Nephron progenitor cell (in vitro differentiated cells): ENCODE measurements around the gene GPSM3.
"Not testable (repeated sequence)": the region's sequence is repeated elsewhere in the genome, so short reads cannot be mapped to it uniquely, and the experiment has no call there.

ENCODE experiments used
- DNase-seq: peaks from one replicate; pipeline ENCODE4 v3.0.0; 2021
- H3K27ac Mint-ChIP-seq: 2 replicates; pipeline ENCODE4 v1.8.0; 2021; ENCODE audit warnings: mild to moderate bottlenecking, moderate library complexity, mixed read lengths
- H3K27me3 Mint-ChIP-seq: 2 replicates; pipeline ENCODE4 v1.8.0; 2021; ENCODE audit warnings: mild to moderate bottlenecking, low read depth, mixed read lengths; ENCODE audit not compliant: poor library complexity
- H3K36me3 Mint-ChIP-seq: 2 replicates; pipeline ENCODE4 v1.8.0; 2021; ENCODE audit warnings: low read depth, mixed read lengths
- H3K4me1 Mint-ChIP-seq: 2 replicates; pipeline ENCODE4 v1.8.0; 2021; ENCODE audit warnings: mixed read lengths
- H3K4me3 Mint-ChIP-seq: 2 replicates; pipeline ENCODE4 v1.8.0; 2021; ENCODE audit warnings: mild to moderate bottlenecking, moderate library complexity, mixed read lengths
- H3K9me3 Mint-ChIP-seq: 2 replicates; pipeline ENCODE4 v1.8.0; 2021; ENCODE audit warnings: mild to moderate bottlenecking, moderate library complexity, mixed read lengths
- TF ChIP-seq, protein P1 (sequence below): fragments of 200-600 bp; sonication (generic); IDR thresholded peaks from 2 replicates; pipeline ENCODE4 v1.5.0; 2021; ENCODE audit warnings: antibody characterized with exemption

The GPSM3 gene

DNA sequence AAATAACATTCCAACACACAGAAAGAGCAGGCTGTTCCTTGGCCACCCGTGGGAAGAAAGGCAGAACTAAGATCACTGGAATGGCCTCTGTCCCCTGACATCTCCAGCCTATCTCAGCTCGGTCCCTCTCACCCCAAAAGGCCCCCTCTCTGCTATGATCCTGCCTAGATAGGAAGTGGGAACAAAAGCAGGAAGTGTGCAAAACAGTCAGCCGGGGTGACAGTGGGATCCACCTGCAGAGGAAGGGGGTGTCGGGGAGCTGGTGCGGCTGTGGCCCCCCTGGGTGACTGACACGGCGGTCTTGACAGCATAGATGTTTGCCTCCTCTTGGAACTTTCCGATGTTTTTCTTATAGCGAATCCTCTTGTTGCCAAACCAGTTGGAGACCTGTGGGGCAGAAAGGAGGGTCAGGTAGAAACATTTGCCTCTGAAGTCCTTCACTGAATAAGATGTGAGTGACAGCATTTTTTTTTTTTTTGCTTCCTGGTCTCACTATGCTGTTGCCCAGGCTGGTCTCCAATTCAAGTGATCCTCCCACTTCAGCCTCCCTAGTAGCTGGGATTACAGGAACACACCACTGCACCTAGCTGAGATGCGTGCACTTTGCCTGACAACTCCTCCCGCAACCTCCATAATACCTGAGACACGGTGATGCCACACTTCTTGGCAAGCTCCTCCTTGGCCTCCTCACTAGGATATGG is 5.3 kb downstream of the GPSM3 start:
- TF ChIP-seq, protein P1, sequence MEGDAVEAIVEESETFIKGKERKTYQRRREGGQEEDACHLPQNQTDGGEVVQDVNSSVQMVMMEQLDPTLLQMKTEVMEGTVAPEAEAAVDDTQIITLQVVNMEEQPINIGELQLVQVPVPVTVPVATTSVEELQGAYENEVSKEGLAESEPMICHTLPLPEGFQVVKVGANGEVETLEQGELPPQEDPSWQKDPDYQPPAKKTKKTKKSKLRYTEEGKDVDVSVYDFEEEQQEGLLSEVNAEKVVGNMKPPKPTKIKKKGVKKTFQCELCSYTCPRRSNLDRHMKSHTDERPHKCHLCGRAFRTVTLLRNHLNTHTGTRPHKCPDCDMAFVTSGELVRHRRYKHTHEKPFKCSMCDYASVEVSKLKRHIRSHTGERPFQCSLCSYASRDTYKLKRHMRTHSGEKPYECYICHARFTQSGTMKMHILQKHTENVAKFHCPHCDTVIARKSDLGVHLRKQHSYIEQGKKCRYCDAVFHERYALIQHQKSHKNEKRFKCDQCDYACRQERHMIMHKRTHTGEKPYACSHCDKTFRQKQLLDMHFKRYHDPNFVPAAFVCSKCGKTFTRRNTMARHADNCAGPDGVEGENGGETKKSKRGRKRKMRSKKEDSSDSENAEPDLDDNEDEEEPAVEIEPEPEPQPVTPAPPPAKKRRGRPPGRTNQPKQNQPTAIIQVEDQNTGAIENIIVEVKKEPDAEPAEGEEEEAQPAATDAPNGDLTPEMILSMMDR, result no peak
- Mint-ChIP-seq H3K4me3 (peak overlapping the region; percentile 97), H3K27me3 (no peaks in the 10 kb centered on the region), H3K27ac (peak overlapping the region; percentile 97), H3K4me1 (peaks cover 62% of the 10 kb centered on the region), H3K9me3 (no peaks in the 10 kb centered on the region), H3K36me3 (peaks cover 25% of the 10 kb centered on the region)
- DNase-seq, result no peak

DNA sequence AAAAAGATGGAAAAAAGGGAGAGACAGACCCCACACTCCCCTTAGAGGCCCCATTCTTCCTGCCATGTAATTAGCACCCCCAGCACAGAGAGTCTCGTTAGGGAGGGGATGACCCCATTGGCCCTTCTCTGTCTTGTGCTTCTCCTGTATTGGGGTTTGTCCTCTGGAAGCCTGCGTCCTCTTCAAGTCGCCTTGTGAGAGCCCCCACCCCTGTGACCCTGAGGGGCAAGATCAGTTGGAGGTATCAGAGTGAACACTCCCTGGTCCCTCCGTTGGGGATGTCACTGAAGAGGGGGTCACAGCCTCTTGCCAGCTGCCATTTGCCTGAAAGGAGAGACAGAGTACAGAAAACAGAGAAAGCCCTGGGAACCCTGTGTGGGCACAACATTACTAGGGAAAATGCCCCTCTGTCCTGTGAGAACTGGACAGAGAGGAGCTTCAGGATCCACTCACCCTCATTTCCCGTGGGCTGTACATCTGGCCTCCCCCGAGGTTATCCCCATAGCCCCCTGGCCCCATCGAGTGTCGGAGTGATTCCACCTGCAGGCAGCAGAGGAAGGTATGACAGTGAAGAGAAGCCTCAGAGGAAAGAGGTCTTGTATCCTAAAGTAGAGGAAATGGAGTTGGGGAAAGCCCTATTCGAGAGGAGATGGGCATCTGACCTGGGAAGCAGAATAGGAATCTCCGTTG is 6.1 kb downstream of the GPSM3 start:
- not testable (repeated sequence) for DNase-seq, H3K27me3 Mint-ChIP-seq, H3K9me3 Mint-ChIP-seq
- peaks cover 57% of the 10 kb centered on the region for H3K4me1 Mint-ChIP-seq
- peak overlapping the region; percentile 95 for H3K27ac Mint-ChIP-seq
- peak overlapping the region; percentile 75 for H3K4me3 Mint-ChIP-seq
- peaks cover 28% of the 10 kb centered on the region for H3K36me3 Mint-ChIP-seq

DNA sequence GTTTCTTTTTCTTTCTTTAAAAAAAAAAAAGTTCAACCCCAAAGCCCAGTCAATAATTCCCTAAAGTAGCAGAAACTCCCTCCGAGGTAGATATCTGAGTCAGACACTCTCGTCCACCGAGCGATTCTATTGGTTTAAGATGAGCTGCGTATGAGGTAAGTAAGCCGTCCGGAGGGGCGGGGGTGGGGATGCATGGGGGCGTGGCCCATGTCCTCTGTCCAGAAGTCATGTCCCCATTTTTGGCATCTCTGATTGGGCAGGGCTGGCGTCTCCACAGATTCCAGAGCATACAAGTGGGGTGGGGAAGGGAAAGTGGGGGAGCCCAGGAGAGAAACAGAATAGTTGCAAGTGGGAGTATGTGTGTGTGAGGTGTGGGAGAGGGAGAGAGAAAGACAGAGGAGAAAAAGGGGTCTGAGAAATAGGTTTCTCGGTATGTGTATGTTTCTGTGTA is 6.7 kb downstream of the GPSM3 start:
- H3K4me3 Mint-ChIP-seq, result peak overlapping the region; percentile 75
- peak overlapping the region; percentile 95 for H3K27ac Mint-ChIP-seq
- not testable (repeated sequence) for H3K9me3 Mint-ChIP-seq, H3K27me3 Mint-ChIP-seq
- H3K36me3 Mint-ChIP-seq, result peaks cover 34% of the 10 kb centered on the region
- H3K4me1 Mint-ChIP-seq, result peaks cover 57% of the 10 kb centered on the region
- DNase-seq, result peak; percentile 63

DNA sequence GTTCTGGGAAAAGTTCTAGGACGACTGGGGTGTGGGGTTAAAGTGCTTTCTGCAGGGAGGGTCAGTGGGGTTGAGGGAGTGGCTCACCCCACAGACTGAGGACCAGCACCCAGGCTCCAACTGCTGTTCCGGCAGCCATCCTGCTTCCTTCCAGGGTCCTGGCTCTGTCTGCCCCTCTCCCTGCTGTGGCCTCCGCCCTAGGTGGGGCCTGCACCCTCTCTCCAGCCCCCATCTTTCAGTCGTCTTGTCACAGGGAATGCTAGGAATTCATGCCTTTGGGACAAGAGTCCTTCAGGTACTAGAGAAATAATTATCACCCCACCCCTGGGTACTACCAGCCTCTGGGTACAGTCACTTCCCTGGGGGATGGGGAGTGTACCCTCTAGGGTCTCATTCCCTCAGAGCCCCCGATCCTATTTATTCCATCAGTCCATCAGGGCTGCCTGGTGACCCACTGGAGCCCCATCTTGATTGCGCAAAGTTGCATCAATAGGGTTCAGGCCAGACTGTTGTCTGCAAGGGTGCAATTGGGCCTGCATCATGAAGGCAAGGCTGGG is 8.3 kb downstream of the GPSM3 start, which contains the start of gene AGER:
AGER (minus strand) TSS at position 170 of the 557 bp plus-strand sequence; CDS start at position 139, 31 bp downstream.
- Mint-ChIP-seq H3K27ac (peak within 1 kb of the TSS; percentile 93), H3K4me3 (no peak within 1 kb of the TSS), H3K36me3 (peaks cover 44% of the 10 kb centered on the region), H3K4me1 (peaks cover 65% of the 10 kb centered on the region), H3K27me3 (no peaks in the 10 kb centered on the region), H3K9me3 (no peaks in the 10 kb centered on the region)
- no peak for DNase-seq
- TF ChIP-seq, protein P1, result no peak

DNA sequence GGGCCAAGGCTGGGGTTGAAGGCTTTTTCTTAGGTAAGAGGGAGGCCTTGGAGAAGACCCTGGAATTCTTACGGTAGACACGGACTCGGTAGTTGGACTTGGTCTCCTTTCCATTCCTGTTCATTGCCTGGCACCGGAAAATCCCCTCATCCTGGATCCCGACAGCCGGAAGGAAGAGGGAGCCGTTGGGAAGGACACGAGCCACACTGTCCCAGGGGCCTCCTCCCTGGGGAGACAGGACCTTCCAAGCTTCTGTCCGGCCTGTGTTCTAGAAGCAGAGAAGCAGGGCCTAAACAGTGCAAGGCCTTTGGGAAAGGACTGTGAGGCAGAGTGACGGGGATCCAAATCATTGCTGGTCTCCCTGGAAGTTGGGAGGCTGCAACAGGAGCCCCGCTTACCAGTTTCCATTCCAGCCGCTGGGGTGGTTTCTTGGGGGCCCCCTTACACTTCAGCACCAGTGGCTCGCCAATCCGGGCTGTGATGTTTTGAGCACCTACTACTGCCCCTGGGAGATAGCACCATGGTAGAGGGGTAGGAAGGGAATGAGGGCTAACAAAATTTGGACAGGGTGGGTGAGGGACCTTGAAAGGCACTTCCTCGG is 8.9 kb downstream of the GPSM3 start:
- no peak overlapping the region for H3K4me3 Mint-ChIP-seq
- DNase-seq, result no peak
- TF ChIP-seq, protein P1, result no peak
- H3K9me3 Mint-ChIP-seq, result no peaks in the 10 kb centered on the region
- peaks cover 48% of the 10 kb centered on the region for H3K36me3 Mint-ChIP-seq
- H3K27me3 Mint-ChIP-seq, result no peaks in the 10 kb centered on the region
- peaks cover 65% of the 10 kb centered on the region for H3K4me1 Mint-ChIP-seq
- peak overlapping the region; percentile 93 for H3K27ac Mint-ChIP-seq

DNA sequence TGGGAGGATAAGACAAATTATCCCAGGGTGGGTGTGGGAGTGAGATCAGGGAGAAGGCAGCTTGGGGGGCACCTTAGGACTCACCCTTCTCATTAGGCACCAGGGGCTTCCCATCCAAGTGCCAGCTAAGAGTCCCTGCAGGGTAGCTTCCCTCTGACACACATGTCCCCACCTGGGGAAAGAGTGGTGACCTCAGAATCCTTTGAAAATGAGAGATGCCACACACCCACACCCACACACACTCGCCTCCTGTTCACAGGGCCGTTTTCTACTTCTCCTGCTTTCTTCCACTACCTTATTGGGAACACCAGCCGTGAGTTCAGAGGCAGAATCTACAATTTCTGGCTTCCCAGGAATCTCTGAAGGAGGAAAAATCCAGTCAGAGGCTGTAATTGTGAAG is 9.4 kb downstream of the GPSM3 start:
- H3K36me3 Mint-ChIP-seq, result peaks cover 48% of the 10 kb centered on the region

More for the DNA sequence above, 9.4 kb downstream of the GPSM3 start:
- Mint-ChIP-seq H3K4me3 (no peak overlapping the region), H3K27ac (peak overlapping the region; percentile 69), H3K4me1 (peaks cover 65% of the 10 kb centered on the region), H3K27me3 (no peaks in the 10 kb centered on the region), H3K9me3 (no peaks in the 10 kb centered on the region)
- no peak for DNase-seq
- TF ChIP-seq, protein P1, result no peak
